ES-I3 (cell line): ENCODE results near the gene SUFU.

Experiments used
- H3K36me3 ChIP-seq: 2 replicates; pipeline ENCODE4 v1.6.1; 2013; ENCODE audit warnings: mild to moderate bottlenecking, low read length, control low read depth, moderate library complexity; ENCODE audit not compliant: insufficient read depth
- H3K4me1 ChIP-seq: 2 replicates; pipeline ENCODE4 v1.6.1; 2013; ENCODE audit warnings: mild to moderate bottlenecking, control low read depth, low read length; ENCODE audit not compliant: insufficient read depth
- H3K9ac ChIP-seq: 2 replicates; pipeline ENCODE4 v1.6.1; 2013; ENCODE audit warnings: low read depth, mild to moderate bottlenecking, low read length, moderate library complexity
- H3K9me3 ChIP-seq: 2 replicates; pipeline ENCODE4 v1.6.1; 2013; ENCODE audit warnings: mild to moderate bottlenecking, low read length, moderate library complexity; ENCODE audit not compliant: control insufficient read depth, insufficient read depth

SUFU gene

DNA sequence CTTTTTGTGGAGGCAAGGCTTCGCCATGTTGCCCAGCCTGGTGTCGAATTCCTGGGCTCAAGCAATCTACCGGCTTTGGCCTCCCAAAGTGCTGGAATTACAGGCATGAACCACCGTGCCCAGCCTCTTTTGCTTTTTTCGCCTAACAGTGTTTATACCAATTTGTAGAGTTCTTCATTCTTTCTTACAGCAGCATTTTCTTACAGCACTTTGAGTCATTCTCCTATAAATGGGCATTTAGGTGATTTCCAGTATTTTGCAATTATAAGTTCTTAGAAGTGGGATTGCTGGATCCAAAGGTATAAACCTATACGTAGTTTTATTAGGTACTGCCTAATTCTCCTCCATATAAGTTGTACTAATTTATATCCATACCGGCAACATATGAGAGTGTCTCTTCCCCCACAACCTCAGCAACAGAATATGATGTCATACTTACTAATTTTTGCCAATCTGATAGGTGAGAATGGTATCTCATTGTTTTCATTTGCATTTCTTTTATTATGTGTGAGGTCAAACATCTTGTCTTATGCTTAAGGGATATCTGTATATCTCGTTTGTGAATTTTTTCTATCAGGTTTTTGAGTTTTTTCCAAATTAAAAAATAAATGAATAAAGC lies 39.1 kb downstream of the SUFU start:
- Histone ChIP-seq H3K9ac (no peak overlapping the region), H3K4me1 (no peaks in the 10 kb centered on the region), H3K36me3 (no peaks in the 10 kb centered on the region), H3K9me3 (no peaks in the 10 kb centered on the region)

DNA sequence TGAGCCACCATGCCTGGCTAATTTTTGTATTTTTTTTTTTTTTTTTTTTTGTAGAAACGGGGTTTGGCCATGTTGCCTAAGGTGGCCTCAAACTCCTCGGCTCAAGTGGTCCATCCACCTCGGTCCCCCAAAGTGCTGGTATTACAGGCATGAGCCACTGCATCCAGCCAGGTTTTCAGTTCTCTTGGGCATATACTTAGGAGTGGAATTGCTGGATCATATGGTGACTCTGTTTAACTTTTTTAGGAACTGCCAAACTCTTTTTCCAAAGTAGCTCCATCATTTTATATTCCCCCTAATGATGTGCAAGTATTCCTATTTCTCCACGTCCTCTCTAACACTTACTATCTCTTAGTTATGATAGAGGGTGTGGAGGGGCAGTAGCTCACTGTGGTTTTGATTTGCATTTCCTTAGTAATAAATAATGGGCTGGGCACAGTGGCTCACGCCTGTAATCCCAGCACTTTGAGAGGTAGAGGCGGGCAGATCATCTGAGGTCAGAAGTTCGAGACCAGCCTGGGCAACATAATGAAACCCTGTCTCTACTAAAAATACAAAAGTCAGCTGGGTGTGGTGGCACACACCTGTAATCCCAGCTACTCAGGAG lies 41.6 kb downstream of the SUFU start:
- Histone ChIP-seq H3K9ac (no peak overlapping the region), H3K36me3 (no peaks in the 10 kb centered on the region), H3K4me1 (no peaks in the 10 kb centered on the region), H3K9me3 (no peaks in the 10 kb centered on the region)

- Histone ChIP-seq H3K9ac (no peak overlapping the region), H3K4me1 (no peaks in the 10 kb centered on the region), H3K36me3 (no peaks in the 10 kb centered on the region), H3K9me3 (no peaks in the 10 kb centered on the region)
These were observed 42.2 kb downstream of the SUFU start for GRCh38 chr10:102545997-102546396.

DNA sequence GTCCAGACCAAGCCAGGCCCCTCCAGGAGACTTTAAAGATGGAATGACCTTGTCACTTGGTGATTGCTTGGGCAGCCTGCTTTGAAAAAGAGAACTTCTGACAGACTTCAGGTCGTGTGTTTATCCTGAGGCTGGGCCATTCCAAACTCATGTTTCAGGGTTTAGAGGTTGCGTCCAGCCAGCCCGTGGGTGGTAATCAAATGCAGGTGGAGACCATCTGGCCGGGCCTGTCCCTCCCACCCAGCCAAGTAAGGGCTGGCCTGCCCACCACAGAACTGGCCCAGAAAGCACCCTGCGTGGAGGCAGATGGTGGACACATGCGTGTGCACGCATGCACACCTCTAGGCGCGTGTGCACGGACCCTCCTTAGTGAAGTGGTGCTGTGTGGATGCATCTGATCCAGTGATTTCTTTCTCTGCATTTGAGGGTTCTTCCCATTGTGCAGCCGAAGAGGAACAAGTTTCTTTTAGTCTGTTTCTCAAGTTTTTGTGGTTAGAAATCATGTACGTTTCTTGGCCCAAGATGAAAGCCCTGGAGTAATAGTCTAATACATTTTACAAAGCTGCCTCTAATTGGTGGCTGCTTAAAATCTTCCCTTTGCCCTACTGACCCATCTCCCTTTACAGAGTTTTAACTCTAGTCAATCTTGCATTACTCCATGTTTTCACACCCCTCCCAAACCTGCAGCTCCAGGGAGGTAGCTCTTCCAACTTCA lies 43.0 kb downstream of the SUFU start:
- Histone ChIP-seq H3K4me1 (no peaks in the 10 kb centered on the region), H3K9ac (no peak overlapping the region), H3K36me3 (no peaks in the 10 kb centered on the region), H3K9me3 (no peaks in the 10 kb centered on the region)

- no peaks in the 10 kb centered on the region for H3K36me3 ChIP-seq
- H3K9me3 ChIP-seq, result no peaks in the 10 kb centered on the region
- H3K9ac ChIP-seq, result no peak overlapping the region
- H3K4me1 ChIP-seq, result no peaks in the 10 kb centered on the region
These were observed 45.8 kb downstream of the SUFU start for GRCh38 chr10:102549549-102549948.

DNA sequence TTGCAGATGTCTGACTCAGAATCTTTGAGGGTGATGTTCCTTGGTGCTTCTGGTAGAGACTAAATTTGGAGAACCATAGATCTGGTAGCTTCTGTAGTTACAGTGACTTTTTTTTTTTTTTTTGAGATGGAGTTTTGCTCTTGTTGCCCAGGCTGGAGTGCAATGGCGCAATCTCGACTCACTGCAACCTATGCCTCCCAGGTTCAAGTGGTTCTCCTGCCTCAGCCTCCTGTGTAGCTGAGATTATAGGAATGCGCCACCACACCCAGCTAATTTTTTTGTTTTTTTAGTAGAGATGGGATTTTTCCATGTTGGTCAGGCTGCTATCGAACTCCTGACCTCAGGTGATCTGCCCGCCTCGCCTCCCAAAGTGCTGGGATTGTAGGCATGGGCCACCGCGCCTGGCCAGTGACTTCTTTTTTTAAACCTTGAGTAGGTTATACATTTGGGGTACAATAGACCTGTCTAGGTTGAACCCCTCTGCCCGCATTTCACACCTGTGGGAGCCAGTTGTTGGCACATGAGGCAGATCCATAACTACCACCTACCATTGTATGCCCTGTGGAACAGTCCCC lies 47.0 kb downstream of the SUFU start:
- H3K9ac ChIP-seq, result no peak overlapping the region
- H3K4me1 ChIP-seq, result no peaks in the 10 kb centered on the region; the same call in 1 of the 2 replicates
- H3K9me3 ChIP-seq, result no peaks in the 10 kb centered on the region
- no peaks in the 10 kb centered on the region for H3K36me3 ChIP-seq

DNA sequence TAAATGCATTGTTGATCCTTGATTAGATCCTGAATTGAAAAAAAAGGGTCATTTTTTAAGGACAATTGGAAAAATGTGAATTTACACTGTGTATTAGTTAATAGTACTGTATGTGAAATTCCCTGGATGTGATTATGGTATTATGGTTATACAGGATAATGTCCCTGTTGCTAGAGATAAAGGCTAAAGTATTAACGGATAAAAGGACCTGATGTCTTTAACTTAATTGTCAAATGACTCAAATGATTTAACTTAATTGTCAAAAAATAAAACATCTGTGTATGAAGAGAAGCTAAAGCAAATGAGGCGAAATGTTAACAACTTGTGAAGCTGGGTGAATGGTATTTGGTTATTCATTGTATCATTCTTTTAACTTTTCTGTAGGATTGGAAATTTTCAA lies 48.8 kb downstream of the SUFU start:
- Histone ChIP-seq H3K9ac (no peak overlapping the region), H3K36me3 (no peaks in the 10 kb centered on the region), H3K9me3 (no peaks in the 10 kb centered on the region), H3K4me1 (no peaks in the 10 kb centered on the region; the same call in 1 of the 2 replicates)

- no peaks in the 10 kb centered on the region; the same call in 1 of the 2 replicates for H3K4me1 ChIP-seq
- no peaks in the 10 kb centered on the region for H3K36me3 ChIP-seq
- no peaks in the 10 kb centered on the region for H3K9me3 ChIP-seq
- H3K9ac ChIP-seq, result no peak overlapping the region
These were observed 50.0 kb downstream of the SUFU start for GRCh38 chr10:102553771-102554170.

GRCh38 chr10:102554531-102554930 lies 50.8 kb downstream of the SUFU start:
- no peaks in the 10 kb centered on the region for H3K9me3 ChIP-seq
- no peaks in the 10 kb centered on the region; the same call in none of the 2 replicates for H3K36me3 ChIP-seq
- H3K4me1 ChIP-seq, result no peaks in the 10 kb centered on the region; the same call in 1 of the 2 replicates
- no peak overlapping the region for H3K9ac ChIP-seq

GRCh38 chr10:102555781-102556328 lies 52.1 kb downstream of the SUFU start:
- Histone ChIP-seq H3K4me1 (no peaks in the 10 kb centered on the region; the same call in 1 of the 2 replicates), H3K9ac (no peak overlapping the region), H3K36me3 (no peaks in the 10 kb centered on the region; the same call in none of the 2 replicates), H3K9me3 (no peaks in the 10 kb centered on the region)

- Histone ChIP-seq H3K4me1 (no peaks in the 10 kb centered on the region; the same call in 1 of the 2 replicates), H3K36me3 (no peaks in the 10 kb centered on the region; the same call in none of the 2 replicates), H3K9me3 (no peaks in the 10 kb centered on the region), H3K9ac (no peak overlapping the region)
These were observed 53.8 kb downstream of the SUFU start for GRCh38 chr10:102557569-102557968.

DNA sequence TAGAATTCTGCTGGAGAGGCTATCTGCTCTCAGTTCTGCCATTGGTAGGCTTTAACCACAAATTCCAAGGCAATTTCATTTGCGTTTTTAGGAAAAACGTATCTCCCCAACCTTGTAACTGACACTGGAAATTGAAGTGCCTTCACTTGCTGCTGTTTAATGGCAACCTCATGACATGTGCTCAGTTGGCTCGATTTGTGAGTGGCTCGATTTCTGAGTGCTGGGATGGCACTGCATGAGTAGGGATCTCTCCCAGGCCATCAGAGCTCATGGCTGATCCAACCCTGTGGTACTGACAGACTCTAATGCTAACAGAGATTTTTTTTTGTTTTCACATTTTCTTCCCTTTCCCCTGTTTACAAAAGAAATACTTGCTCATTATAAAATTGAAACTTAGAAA lies 56.0 kb downstream of the SUFU start:
- Histone ChIP-seq H3K9me3 (no peaks in the 10 kb centered on the region), H3K36me3 (no peaks in the 10 kb centered on the region; the same call in none of the 2 replicates), H3K4me1 (no peaks in the 10 kb centered on the region; the same call in 1 of the 2 replicates), H3K9ac (no peak overlapping the region)

DNA sequence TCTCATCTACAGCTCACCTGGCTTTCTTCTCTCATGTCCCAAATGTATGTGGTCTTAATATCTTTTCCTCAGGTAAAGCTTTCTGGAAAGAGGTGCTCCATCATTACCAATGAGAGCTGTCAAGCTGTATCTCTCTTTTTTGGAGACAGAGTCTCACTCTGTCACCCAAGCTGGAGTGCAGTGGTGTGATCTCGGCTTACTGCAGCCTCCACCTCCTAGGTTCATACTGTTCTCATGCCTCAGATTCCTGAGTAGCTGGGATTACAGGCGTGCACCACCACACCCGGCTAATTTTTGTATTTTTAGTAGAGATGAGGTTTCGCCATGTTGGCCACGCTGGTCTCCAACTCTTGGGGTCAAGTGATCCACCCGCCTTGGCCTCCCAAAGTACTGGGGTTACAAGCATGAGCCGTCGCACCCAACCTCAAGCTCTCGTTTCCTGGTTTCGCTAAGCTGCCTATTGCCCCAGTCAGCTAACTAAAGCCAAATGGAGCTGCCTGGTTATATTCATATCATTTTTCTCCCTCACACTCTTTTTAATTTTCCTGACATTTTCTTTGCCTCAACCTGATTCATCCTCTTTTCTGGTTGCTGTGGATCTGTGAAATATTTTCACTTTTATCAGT lies 60.5 kb downstream of the SUFU start:
- H3K9me3 ChIP-seq, result no peaks in the 10 kb centered on the region
- H3K36me3 ChIP-seq, result no peaks in the 10 kb centered on the region; the same call in 1 of the 2 replicates
- H3K9ac ChIP-seq, result no peak overlapping the region
- H3K4me1 ChIP-seq, result no peaks in the 10 kb centered on the region

GRCh38 chr10:102565793-102566192 lies 62.0 kb downstream of the SUFU start:
- no peaks in the 10 kb centered on the region for H3K36me3 ChIP-seq
- no peaks in the 10 kb centered on the region for H3K4me1 ChIP-seq
- H3K9ac ChIP-seq, result no peak overlapping the region
- H3K9me3 ChIP-seq, result no peaks in the 10 kb centered on the region
